Kidney capillary endothelial cell (primary cell): ENCODE measurements around the gene PDLIM4.

Experiments used
- DNase-seq: peaks from one replicate; pipeline ENCODE4 v3.0.0-alpha.2; 2018; ENCODE audit warnings: low spot score

The PDLIM4 gene

DNA sequence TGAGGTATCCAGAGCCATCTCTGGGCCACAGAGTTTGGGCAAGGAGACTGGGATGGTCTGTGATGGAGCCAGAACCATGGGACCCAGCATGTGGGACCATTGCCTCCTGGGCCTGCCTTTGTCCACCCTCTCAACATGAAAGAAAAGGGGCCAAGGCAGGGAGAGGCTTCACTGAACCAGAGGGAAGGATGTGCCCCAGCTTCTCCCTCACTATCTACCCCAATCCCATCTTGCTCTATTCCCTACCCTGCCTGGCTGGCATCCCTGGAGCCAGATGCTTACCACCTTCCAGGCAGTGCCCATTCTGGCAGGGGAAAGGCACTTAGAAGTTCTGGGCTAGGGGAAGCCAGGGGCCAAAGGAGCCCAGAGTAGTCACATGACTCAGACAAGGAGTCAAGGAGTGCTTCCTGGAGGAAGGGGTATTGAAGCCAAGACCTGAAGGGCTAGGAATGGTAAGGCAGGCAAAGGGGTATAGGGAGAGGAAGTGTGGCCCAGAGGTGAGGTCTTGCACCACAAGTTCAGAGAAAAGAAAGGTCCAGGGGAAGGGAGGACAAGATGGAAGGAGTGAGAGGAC, 9.8 kb downstream of the PDLIM4 start:
- DNase-seq: no peak

DNA sequence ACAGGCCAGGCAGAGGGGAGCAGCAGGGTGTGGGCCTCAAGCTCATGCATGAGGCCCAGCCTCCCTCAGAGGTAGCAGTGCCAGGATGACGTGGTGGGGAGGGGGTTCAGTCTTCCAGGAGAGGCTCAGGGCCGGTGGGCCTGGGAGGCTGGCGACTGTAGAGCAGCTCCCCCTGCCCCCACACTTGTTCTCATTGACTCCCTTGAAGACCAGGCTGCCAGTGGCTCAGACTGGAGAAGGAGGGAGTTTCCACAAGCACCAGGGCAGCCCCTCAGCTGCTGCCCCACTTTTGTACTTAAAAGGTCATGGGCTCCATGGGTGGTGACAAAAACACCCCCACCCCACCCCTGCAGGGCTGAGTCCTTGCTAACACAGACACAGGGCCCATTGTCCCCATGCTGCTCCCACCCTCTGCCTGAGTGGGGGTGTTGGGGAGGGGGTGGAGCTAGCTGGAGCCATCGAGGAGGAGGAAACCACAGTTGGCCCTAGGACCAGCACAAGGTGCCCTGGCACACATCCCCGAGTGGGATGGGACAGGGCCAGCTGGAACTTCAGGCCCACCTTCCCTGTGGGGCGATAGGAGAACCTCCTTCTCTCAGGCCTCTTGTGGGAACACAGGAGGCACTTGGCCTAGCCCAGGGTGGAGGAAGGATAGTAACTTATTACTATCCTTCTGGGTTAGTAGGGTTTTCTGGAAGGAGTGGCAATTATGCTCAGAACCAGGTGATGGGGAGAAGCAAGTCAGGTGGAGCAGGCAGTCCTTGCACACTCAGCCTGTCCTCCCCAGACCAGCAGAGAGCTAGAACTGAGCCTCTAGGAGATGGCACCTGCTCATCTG, 10.7 kb downstream of the PDLIM4 start:
- no peak for DNase-seq

DNA sequence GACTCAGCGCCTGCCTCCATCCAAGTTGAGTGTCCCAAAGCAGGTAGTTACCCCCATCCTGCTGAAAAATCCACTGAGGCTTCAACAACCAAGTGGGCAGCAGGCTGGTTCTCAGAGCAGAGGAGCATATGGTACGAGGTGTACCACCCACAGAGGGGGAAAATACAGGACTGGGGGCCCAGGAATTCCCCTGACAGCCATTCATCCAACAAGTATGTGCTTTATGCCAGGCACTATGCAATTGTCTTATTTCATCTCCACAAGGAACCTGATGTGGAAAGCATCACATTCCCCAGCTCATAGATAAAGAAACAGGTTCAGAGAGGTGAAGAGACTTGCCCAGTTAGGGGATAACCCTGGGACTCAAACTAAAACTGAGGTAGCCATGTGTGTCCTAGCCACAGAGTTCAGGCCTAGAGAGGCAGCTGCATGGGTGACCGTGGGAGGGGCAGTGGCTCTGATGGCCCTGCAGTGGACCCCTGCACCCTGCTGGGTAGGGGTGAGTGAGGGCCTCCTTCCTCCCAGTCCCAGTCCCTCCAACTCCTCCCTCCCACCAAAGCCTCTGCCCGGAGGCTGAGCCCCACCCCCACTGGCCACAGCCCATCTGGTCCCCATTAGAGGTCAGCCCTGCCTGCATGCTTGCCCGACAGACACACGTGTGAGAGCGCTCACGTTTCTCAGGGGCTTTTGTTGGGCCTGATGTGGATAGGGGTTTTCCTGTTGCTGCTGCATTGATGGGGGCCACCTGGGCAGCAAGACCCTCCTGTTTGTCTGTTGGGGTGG, 11.5 kb downstream of the PDLIM4 start:
- DNase-seq: no peak

DNA sequence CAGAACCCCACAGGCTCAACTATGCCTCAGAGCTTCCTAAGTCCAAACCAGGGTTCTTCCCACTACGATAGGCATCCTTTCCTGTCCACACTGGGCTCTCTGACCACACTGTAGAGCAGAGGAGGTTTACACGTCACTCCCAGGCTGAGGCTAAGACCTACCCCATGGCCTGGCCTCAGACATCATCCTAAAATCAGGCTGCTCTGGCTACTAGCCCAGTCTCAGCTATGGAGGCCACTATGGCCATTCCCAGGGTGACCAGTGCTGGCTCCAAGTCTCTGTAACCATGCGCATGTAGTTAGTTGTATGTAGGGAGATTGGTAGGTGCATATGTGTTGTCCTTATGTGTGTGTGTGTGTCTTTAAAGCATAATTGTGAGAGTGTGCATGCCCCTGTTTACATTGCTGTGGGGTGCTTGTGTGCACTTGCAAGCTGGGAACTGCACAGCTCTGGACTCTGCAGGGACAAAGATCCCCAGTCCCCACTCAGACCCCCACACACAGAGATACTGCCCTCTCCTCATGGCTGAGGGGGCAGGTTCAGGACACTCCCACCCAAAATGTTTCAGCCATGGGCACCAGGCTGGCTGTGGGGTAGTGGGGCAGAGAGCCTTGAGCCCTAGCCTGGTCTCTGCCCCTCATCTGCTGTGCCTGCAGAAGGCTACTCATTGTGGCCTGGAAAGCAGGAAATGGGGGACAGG, 12.3 kb downstream of the PDLIM4 start:
- no peak for DNase-seq

- no peak for DNase-seq
These were observed 12.8 kb downstream of the PDLIM4 start for GRCh38 chr5:132270335-132270665.

- no peak for DNase-seq
These were observed 13.2 kb downstream of the PDLIM4 start for GRCh38 chr5:132270706-132271105.

DNA sequence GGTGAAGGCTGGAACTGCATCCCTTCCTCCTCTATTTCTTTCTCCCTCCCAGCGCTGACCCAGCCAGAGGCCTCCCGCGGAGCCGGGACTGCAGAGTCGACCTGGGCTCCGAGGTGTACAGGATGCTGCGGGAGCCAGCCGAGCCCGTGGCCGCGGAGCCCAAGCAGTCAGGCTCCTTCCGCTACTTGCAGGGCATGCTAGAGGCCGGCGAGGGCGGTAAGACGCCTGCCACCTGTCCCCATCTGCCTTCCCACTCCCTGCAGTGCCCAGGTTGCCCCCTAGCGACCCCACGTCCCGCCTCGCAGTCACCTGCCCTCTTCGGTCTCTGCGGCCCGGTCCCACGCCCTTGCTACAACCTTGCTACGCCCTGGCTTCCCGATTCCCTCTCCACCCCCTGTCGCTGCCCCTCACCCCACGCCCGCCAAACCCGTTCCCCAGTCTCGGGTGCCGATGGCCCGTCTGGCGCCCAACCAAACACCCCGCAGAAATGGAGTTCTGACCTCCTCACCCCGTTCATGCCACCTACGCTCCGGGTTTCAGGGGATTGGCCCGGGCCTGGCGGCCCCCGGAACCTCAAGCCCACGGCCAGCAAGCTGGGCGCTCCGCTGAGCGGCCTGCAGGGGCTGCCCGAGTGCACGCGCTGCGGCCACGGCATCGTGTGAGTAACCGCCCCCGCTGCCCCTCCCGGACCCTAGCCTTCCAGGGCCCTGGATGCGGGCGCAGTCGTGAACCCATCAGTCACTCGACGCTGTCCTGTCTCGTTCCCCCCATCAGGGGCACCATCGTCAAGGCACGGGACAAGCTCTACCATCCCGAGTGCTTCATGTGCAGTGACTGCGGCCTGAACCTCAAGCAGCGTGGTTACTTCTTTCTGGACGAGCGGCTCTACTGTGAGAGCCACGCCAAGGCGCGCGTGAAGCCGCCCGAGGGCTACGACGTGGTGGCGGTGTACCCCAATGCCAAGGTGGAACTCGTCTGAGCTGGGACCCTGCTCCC, 14.1 kb downstream of the PDLIM4 start:
- DNase-seq: no peak

DNA sequence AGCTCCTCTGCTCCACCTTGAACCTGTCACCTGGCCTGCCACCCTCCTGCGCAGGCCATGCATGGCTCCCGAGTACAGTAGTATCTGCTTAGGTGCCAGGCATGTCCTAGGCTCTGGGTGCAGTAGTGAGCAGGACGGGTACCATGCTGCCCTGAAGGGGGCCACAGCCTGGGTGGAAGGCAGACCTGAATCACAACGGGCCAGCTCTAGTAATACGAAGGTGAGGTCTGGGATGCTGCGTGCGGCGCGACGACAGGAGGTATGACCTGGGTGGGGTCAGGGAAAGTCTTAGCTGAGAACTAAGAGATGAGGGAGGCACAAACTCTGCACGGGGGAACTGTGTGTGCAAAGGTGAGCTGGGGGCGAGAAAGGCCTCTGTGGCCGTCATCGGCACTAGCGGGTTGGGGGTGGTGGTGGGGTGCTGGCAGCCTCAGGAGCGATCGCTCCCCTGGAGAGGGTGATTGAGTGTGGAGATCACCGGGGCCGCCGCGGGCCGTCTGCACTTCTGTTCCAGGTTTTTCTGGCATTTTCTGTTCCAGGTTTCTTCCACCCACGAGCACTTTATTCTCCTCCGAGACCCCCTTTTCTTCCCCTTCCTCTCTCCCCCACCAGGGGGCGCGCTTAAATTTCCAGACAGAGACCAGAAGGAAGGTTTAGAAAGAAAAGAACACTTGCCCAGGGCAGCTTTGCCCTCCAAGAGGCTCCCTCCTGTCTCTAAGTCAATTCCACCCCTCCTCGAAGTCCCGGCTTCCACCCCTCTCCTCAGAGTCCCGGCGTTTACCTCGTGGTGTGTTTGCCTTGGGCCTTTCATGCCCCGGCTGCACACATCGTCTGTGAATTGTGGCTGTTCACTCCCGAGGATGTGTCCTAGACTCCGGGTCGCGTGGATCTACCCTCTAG, 15.1 kb downstream of the PDLIM4 start:
- DNase-seq: no peak

GRCh38 chr5:132273631-132274030, 16.1 kb downstream of the PDLIM4 start:
- no peak for DNase-seq

DNA sequence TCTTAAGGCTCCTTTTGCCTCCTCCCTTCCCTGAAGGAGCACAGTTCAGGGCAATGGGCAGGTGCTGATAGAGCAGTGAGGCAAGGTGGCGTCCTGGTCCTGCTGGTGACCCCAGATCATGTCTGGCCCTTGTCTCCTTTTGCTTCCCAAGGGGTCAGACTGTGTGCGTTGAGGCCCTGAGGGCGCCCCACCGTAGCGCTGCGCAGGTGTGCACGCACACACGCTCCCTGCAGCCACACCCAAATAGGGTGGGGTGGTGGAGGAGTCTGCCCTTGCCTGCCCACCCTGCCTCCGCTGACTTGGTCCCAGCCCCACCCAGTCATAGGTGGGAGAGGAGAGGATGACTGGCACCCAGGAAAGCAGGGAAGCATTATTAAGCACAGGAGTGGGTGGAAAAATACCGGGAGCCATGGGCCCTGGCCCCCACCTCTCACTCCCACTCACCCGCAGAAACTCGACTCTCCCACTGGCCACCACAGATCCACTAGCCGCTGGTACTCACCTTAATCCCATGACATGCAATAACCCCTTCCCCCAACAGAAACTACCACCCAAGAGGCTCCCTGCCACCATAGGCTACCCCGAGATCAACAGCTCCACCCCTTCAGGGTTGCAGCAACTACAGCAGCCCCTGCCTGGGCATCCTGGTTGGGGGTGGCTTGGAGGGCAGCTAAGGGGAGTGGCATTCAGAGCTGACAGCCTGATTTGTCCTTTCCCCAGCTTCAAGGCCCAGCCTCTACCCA, 16.7 kb downstream of the PDLIM4 start:
- DNase-seq: no peak

GRCh38 chr5:132275367-132276220, 18.1 kb downstream of the PDLIM4 start:
- DNase-seq: no peak

DNA sequence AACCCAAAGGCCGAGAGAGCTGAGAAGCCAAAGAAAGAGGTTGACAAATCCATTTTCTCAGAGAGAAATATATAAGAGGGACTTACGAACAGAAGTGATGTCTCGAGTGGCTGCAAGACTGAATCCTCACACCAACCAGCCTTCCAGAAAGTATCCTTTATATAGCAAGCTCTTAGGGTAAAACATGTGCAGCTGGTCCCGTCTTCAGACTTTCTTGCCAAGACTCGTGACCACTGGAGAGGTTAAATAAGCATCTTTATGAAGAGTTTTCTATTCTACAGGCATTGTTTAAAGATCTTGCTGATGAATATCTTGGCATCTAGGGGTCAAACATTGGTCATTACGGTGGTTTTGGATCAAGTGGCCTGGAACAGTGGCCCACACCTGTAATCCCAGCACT, 19.8 kb downstream of the PDLIM4 start:
- no peak for DNase-seq

DNA sequence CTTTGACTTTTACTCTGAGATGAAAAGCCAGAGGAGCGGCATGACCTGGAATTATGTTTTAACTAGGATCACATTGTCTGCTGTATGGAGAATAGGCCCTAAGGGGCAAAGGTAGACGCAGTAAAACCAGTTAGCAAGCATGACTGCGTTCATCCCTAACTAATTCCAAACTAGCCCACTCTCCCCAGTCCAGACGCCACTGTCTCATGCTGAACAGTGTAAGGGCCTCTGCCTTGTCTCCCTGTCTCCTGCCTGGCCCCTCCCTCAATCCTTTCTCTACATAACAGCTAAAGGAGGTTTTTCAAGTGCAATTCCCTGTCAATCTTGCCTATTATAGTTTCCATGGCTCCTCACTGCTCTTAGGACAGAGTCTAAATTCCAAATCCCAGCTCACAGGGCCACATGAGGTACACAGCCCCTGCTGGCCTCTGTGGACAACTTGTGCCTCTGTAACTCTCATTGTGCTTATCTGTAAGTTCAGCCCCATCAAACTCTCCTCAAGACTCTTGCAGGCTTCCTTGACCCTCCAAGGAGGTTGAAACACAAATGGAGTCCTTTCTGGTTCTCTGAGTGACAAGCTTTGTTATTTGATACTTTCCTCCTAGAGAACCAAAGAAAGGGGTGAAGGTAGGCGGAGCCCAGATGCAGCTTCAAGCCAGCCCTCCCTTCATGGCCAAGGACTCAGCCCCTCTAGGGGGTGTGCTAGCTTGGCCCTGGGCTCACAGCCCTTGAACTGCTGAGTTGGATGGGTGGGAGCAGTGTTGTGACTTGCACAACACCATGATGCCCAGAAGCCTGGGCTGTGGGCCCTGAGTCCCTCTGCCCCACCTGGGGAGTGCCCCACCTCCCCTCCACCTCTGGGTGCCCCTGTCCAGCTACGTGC, 20.7 kb downstream of the PDLIM4 start:
- no peak for DNase-seq

GRCh38 chr5:132279801-132280200, 22.3 kb downstream of the PDLIM4 start:
- no peak for DNase-seq

- DNase-seq: no peak
These were observed 23.1 kb downstream of the PDLIM4 start for GRCh38 chr5:132280371-132281240.

DNA sequence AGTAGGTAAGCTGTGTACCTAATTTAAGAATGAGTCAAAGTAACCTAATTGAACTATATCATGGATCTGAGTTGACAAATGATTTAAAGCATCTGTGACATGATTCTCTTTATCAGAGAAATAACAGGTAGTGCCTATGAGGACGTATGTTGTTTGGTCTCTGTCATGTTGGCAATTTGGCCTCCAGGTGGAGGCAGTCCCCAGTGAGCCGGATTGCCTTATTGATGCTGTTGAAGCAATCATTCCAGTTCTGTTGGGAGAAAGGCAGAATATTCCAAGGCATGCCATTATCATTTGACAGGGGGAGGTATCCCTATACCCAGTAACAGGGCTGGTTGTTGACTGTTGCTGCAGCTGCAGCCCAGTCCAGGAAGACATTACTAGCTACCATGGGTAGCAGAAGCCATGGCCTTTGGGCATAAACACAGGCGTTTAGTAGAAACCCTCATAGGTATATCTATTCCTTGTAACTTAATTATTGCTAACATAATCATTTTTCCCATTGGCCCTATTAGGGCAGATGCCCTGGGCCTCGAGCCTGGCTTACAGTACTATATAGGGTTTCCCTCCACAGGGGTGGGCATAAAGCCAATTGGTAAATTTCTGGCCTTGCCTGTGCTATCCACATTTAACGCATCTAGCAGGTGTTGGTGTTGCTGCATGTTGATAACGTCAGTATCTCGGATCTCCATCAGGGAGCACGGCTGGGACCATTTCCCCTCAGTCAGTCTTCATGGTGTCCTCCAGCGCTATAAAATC, 24.5 kb downstream of the PDLIM4 start:
- DNase-seq: no peak
